HepG2 (cell line): Measurements from ENCODE around the gene LRBA. TPM values are rescaled to one million over a fixed set of nuclear protein-coding genes. Genes with fewer than 3 reads are reported as not detected.

Experiments
- ATAC-seq: fragments of 200-7000 bp; cut with Tn5 transposase; 3 replicates; pipeline ENCODE4 v1.9.1; 2020; ENCODE audit warnings: mild to moderate bottlenecking, moderate library complexity
- BruUV-seq: library from RNA; stranded (reverse); fragments of 400-500 nt; replicated peaks from 2 replicates; lab custom pipeline; 2021; lab: Mats Ljungman, UMichigan
- CTCF ChIA-PET: fragments of 300-600 bp; formaldehyde crosslinking; extraction: SDS; loops from one replicate; lab custom pipeline; 2021; ENCODE audit warnings: low total read pairs, inconsistent platforms, low intra/inter-chr PET ratio; lab: Yijun Ruan, JAX
- POLR2A ChIA-PET: fragments of 350-600 bp; sonication (Branson Sonifier 250); formaldehyde crosslinking; loops from one replicate; lab custom pipeline; 2020; ENCODE audit warnings: antibody characterized with exemption, inconsistent platforms; lab: Yijun Ruan, JAX
- DNase-seq: peaks from one replicate; pipeline ENCODE4 v3.0.0-alpha.2; 2015; ENCODE audit warnings: low spot score
- FAIRE-seq: peaks from 3 replicates; lab custom pipeline; 2011; peaks lifted over from hg19 to GRCh38; lab: Jason Lieb, UNC
- H2AFZ ChIP-seq: one replicate; pipeline ENCODE4 v1.6.1; 2011; ENCODE audit warnings: low read length, inconsistent platforms
- H3K27ac ChIP-seq: fragments of 300-600 bp; 3 replicates; pipeline ENCODE4 v1.8.0; 2011; ENCODE audit warnings: mixed run types, mild to moderate bottlenecking, mixed read lengths, low read length, inconsistent platforms; ENCODE audit not compliant: insufficient read depth; ENCODE audit errors: extremely low read length
- H3K27me3 ChIP-seq, 2 experiments: fragments of 200-600 bp in 1 of 2; 2 replicates in 1 of 2; 3 replicates in 1 of 2; pipeline versions ENCODE4 v1.6.0 to v1.8.0; 2011; ENCODE audit warnings: low read length in 2 of 2, mild to moderate bottlenecking in 2 of 2, moderate library complexity in 2 of 2, inconsistent platforms in 1 of 2; ENCODE audit not compliant: insufficient read depth in 2 of 2, control insufficient read depth in 1 of 2
- H3K36me3 ChIP-seq, 2 experiments: fragments of 200-600 bp in 1 of 2; replicated peaks in 1 of 2; 2 replicates in 1 of 2; 3 replicates in 1 of 2; pipeline versions ENCODE4 v1.5.1 to v1.8.0; 2011; ENCODE audit warnings: low read length in 2 of 2, inconsistent platforms in 1 of 2; ENCODE audit not compliant: insufficient read depth in 2 of 2, control insufficient read depth in 1 of 2
- H3K4me1 ChIP-seq: 2 replicates; pipeline ENCODE4 v1.5.1; 2012; ENCODE audit warnings: low read length, inconsistent platforms; ENCODE audit not compliant: insufficient read depth
- H3K4me2 ChIP-seq: 2 replicates; pipeline ENCODE4 v1.6.0; 2011; ENCODE audit warnings: low read depth, low read length, inconsistent platforms
- H3K4me3 ChIP-seq, 3 experiments: fragments of 200-600 bp in 1 of 3; sonication (generic), shearing (Covaris generic) in 1 of 3; replicated peaks in 1 of 3; 2 replicates each; pipeline ENCODE4 v1.5.1; 2011 to 2016; ENCODE audit warnings: low read length in 3 of 3, inconsistent platforms in 2 of 3, low read depth in 2 of 3, mild to moderate bottlenecking in 2 of 3, control low read depth in 1 of 3, mixed read lengths in 1 of 3; ENCODE audit not compliant: insufficient read depth in 1 of 3
- H3K79me2 ChIP-seq: one replicate; pipeline ENCODE4 v1.6.1; 2011; ENCODE audit warnings: low read length, inconsistent platforms; ENCODE audit not compliant: insufficient read depth
- H3K9ac ChIP-seq: 2 replicates; pipeline ENCODE4 v1.6.0; 2011; ENCODE audit warnings: mild to moderate bottlenecking, low read depth, low read length, inconsistent platforms; ENCODE audit not compliant: insufficient read depth
- H3K9me3 ChIP-seq: 2 replicates; pipeline ENCODE4 v1.5.1; 2012; ENCODE audit warnings: mild to moderate bottlenecking, low read length
- H4K20me1 ChIP-seq: 2 replicates; pipeline ENCODE4 v1.6.0; 2011; ENCODE audit warnings: inconsistent platforms, mild to moderate bottlenecking, low read length, moderate library complexity; ENCODE audit not compliant: insufficient read depth
- E2F1 ChIP-seq: sonication (generic); formaldehyde crosslinking; IDR thresholded peaks from 2 replicates; pipeline ENCODE4 v1.5.0; 2020; ENCODE audit warnings: missing genetic modification reagents
- KLF15 ChIP-seq: sonication (generic); formaldehyde crosslinking; IDR thresholded peaks from 2 replicates; pipeline ENCODE4 v1.8.1; 2023; ENCODE audit warnings: borderline replicate concordance, mild to moderate bottlenecking, inconsistent platforms, missing genetic modification reagents, mixed read lengths
- MXD1 ChIP-seq: sonication (generic); formaldehyde crosslinking; IDR thresholded peaks from 2 replicates; pipeline ENCODE4 v1.4.0; 2020; ENCODE audit warnings: mild to moderate bottlenecking, missing genetic modification reagents
- PREB ChIP-seq: sonication (generic); formaldehyde crosslinking; IDR thresholded peaks from 2 replicates; pipeline ENCODE4 v1.4.0; 2020; ENCODE audit warnings: missing genetic modification reagents
- SRSF1 ChIP-seq: fragments of 200-400 bp; formaldehyde crosslinking; optimal IDR thresholded peaks from 2 replicates; pipeline ENCODE3; 2017; ENCODE audit warnings: mild to moderate bottlenecking, low read depth, low read length, moderate library complexity
- ZMYM4 ChIP-seq: sonication (generic); formaldehyde crosslinking; IDR thresholded peaks from 2 replicates; pipeline ENCODE4 v1.8.1; 2023; ENCODE audit warnings: mild to moderate bottlenecking, missing genetic modification reagents
- ZNF737 ChIP-seq: sonication (generic); formaldehyde crosslinking; IDR thresholded peaks from 2 replicates; pipeline ENCODE4 v1.5.0; 2020; ENCODE audit warnings: missing genetic modification reagents, mild to moderate bottlenecking, borderline replicate concordance
- ZNF766 ChIP-seq: sonication (generic); formaldehyde crosslinking; IDR thresholded peaks from 2 replicates; pipeline ENCODE4 v1.5.0; 2020; ENCODE audit warnings: missing genetic modification reagents, borderline replicate concordance
- ZSCAN25 ChIP-seq: sonication (generic); formaldehyde crosslinking; IDR thresholded peaks from 2 replicates; pipeline ENCODE4 v1.8.0; 2022; ENCODE audit warnings: mild to moderate bottlenecking, missing genetic modification reagents
- WGBS: methylation state at CpG from one replicate; pipeline ENCODE4 v1.1.6; 2017; ENCODE audit warnings: low lambda C conversion rate; 5-methylcytosine and 5-hydroxymethylcytosine counted together
- in situ Hi-C: cut with HindIII; loops from 2 replicates; pipeline ENCODE4 v1.10.0; 2017; ENCODE audit warnings: low pct_unique_long_range_greater_than_20kb; ENCODE audit not compliant: extremely low pct_ligation_motif_present
- intact Hi-C: fragments of 100-400 bp; cut with micrococcal nuclease; formaldehyde crosslinking; loops from one replicate; pipeline ENCODE4 v1.10.0; 2022; ENCODE audit not compliant: unreplicated experiment
- polyA plus RNA-seq, 8 experiments: library from polyadenylated mRNA; depleted of rRNA in 3 of 8; stranded (reverse) in 7 of 8; unstranded in 1 of 8; fragments of >200 nt; fragmentation: Illumina TruSeq in 4 of 8; extraction: Trizol in 4 of 8; gene quantifications; 2 replicates each; pipeline versions ENCODE4 v1.2.1 to v1.2.3, GENCODE V29; 2011 to 2016; ENCODE audit warnings: low read depth in 4 of 8, missing spikeins in 1 of 8, mixed read lengths in 1 of 8; ENCODE audit not compliant: insufficient read depth in 1 of 8
- total RNA-seq, 5 experiments: library from RNA; depleted of rRNA; stranded (reverse); fragments of >200 nt; fragmentation: Illumina TruSeq; extraction: Trizol; gene quantifications; 2 replicates each; pipeline ENCODE4 v1.2.3, GENCODE V29; 2016; ENCODE audit warnings: low read depth in 1 of 5

The LRBA gene
- total and polyA plus RNA-seq, 2 of the 13 experiments (the other 11 are each of a cell fraction or from before 2014, with no cell fraction given), result 21.0 to 37.2 TPM

- Histone ChIP-seq H3K9ac (no peak overlapping the region), H2AFZ (no peak overlapping the region), H3K9me3 (no peaks in the 10 kb centered on the region), H3K27me3 (no peaks in the 10 kb centered on the region), H3K4me2 (no peak overlapping the region), H3K4me3 (no peak overlapping the region), H3K4me1 (peaks cover 8% of the 10 kb centered on the region), H3K27ac (no peak overlapping the region), H3K36me3 (no peaks in the 10 kb centered on the region), H4K20me1 (no peaks in the 10 kb centered on the region), H3K79me2 (no peaks in the 10 kb centered on the region)
- CTCF ChIA-PET, result no interaction called here
- no TSS peak for BruUV-seq
- ATAC-seq (no peak), FAIRE-seq (no peak), DNase-seq (no peak)
- intact Hi-C loops, result no loop called here
- WGBS, result 49% methylated on average over 9 of the region's 13 CpGs
- in situ Hi-C loops, result no loop called here
- TF ChIP-seq ZNF737 (CRISPR knock-in tag) (no peak), SRSF1 (no peak), ZMYM4 (CRISPR knock-in tag) (no peak), MXD1 (no peak), PREB (CRISPR knock-in tag) (no peak), KLF15 (CRISPR knock-in tag) (no peak), E2F1 (CRISPR knock-in tag) (no peak), ZNF766 (CRISPR knock-in tag) (no peak), ZSCAN25 (CRISPR knock-in tag) (no peak)
- POLR2A ChIA-PET, result no interaction called here
Observed at GRCh38 chr4:151049430-151049884, 34.4 kb upstream of the LRBA start.
